Measurements from ENCODE around the gene ZNF493. TPM values are rescaled to one million over a fixed set of nuclear protein-coding genes. Genes with fewer than 3 reads are reported as not detected.

Gene ZNF493
- total RNA-seq, 1 donor from 2014 or later, result 52.6 TPM

DNA sequence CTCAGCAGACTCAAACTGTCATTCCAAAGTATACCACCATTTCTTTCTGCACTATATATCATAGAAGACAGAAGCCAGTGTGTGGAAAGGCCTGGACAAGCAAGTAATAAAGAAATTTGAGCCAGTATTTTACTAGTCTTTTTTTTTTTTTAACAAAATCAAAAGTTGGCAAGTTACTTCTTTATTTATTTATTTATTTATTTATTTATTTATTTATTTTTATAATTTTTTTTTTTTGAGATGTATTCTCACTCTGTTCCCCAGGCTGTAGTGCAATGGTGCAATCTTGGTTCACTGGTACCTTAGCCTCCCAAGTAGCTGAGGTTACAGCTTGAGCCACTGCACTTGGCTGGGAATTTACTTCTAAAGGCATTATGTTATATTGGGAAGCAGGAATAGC, 25.3 kb downstream of the ZNF493 start:
- Histone ChIP-seq H3K79me2 (ENCODE audit: low read depth) (no peaks in the 10 kb centered on the region), H3K9me3 (ENCODE audit: low read depth) (peaks cover 74% of the 10 kb centered on the region), H3K36me3 (peaks cover 31% of the 10 kb centered on the region), H3F3A (ENCODE audit: low read depth) (no peaks in the 10 kb centered on the region), H3K4me2 (no peak overlapping the region), H3K27me3 (no peaks in the 10 kb centered on the region), H2AFZ (replicated peaks) (no peak overlapping the region), H4K20me1 (ENCODE audit: low read depth) (no peaks in the 10 kb centered on the region), H3K9ac (no peak overlapping the region), H3K4me1 (no peaks in the 10 kb centered on the region), H3K27ac (no peak overlapping the region), H3K4me3 (no peak overlapping the region)
- Mint-ChIP-seq H3K27ac (no peak overlapping the region), H3K36me3 (peaks cover 30% of the 10 kb centered on the region), H3K27me3 (ENCODE audit: insufficient read depth, low read depth) (no peaks in the 10 kb centered on the region), H3K4me1 (no peaks in the 10 kb centered on the region), H3K9me3 (peaks cover 81% of the 10 kb centered on the region), H3K4me3 (no peak overlapping the region)
- no peak for DNase-seq (ENCODE audit: low spot score)
- TF ChIP-seq, protein P1, sequence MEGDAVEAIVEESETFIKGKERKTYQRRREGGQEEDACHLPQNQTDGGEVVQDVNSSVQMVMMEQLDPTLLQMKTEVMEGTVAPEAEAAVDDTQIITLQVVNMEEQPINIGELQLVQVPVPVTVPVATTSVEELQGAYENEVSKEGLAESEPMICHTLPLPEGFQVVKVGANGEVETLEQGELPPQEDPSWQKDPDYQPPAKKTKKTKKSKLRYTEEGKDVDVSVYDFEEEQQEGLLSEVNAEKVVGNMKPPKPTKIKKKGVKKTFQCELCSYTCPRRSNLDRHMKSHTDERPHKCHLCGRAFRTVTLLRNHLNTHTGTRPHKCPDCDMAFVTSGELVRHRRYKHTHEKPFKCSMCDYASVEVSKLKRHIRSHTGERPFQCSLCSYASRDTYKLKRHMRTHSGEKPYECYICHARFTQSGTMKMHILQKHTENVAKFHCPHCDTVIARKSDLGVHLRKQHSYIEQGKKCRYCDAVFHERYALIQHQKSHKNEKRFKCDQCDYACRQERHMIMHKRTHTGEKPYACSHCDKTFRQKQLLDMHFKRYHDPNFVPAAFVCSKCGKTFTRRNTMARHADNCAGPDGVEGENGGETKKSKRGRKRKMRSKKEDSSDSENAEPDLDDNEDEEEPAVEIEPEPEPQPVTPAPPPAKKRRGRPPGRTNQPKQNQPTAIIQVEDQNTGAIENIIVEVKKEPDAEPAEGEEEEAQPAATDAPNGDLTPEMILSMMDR (IDR thresholded peaks at IDR 0.05), result no peak
- no peak for TF ChIP-seq EZH2 (IDR thresholded peaks at IDR 0.05)
- TF ChIP-seq EZH2phosphoT487 (IDR thresholded peaks at IDR 0.05), result no peak

DNA sequence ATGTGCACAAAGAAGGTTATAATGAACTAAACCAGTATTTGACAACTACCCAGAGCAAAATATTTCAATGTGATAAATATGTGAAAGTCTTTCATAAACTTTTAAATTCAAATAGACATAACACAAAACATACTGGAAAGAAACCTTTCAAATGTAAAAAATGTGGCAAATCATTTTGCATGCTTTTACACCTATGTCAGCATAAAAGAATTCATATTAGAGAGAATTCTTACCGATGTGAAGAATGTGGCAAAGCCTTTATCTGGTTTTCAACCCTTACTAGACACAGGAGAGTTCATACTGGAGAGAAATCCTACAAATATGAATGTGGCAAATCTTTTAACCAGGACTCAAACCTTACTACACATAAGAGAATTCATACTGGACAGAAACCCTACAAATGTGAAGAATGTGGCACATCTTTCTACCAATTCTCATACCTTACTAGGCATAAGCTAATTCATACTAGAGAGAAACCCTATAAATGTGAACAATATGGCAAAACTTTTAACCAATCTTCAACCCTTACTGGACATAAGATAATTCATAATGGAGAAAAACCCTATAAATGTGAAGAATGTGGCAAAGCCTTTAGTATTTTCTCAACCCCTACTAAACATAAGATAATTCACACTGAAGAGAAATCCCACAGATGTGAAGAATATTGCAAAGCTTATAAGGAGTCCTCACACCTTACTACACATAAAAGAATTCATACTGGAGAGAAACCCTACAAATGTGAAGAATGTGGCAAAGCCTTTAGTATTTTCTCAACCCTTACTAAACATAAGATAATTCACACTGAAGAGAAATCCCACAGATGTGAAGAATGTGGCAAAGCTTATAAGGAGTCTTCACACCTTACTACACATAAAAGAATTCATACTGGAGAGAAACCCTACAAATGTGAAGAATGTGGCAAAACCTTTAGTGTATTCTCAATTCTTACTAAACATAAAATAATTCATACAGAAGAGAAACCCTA, 26.4 kb downstream of the ZNF493 start:
- Histone ChIP-seq H3K4me3 (no peak overlapping the region), H3K79me2 (ENCODE audit: low read depth) (no peaks in the 10 kb centered on the region), H3F3A (ENCODE audit: low read depth) (no peaks in the 10 kb centered on the region), H3K9me3 (ENCODE audit: low read depth) (peaks cover 76% of the 10 kb centered on the region), H3K4me1 (no peaks in the 10 kb centered on the region), H3K27me3 (no peaks in the 10 kb centered on the region), H3K27ac (no peak overlapping the region), H3K4me2 (no peak overlapping the region), H3K9ac (no peak overlapping the region), H4K20me1 (ENCODE audit: low read depth) (no peaks in the 10 kb centered on the region), H2AFZ (replicated peaks) (no peak overlapping the region), H3K36me3 (peaks cover 31% of the 10 kb centered on the region)
- Mint-ChIP-seq H3K36me3 (peaks cover 26% of the 10 kb centered on the region), H3K27ac (no peak overlapping the region), H3K4me3 (no peak overlapping the region), H3K4me1 (no peaks in the 10 kb centered on the region), H3K9me3 (peaks cover 72% of the 10 kb centered on the region), H3K27me3 (ENCODE audit: insufficient read depth, low read depth) (no peaks in the 10 kb centered on the region)
- TF ChIP-seq, protein P1 (IDR thresholded peaks at IDR 0.05), result no peak
- TF ChIP-seq EZH2 (IDR thresholded peaks at IDR 0.05) (no peak), EZH2phosphoT487 (IDR thresholded peaks at IDR 0.05) (no peak)
- no peak for DNase-seq (ENCODE audit: low spot score)

DNA sequence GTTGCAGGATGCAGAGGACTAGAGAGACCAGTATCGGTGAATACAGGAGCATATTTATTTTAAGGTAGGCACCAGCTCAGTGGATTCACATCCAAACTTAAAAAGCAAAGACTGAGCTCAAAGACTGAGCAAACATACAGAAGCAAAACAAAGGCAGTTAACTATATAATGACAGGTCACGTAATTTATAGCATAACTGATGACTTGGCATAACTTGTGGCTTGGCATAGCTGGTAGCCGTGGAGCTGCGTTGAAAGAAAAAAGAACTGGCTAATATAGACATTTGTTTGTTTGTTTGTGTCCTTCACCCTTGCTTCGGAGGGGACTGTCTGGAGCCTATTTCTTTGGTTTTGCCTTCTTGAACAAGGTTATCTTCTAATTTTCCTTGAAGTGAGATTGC, 33.7 kb downstream of the ZNF493 start:
- no peak for TF ChIP-seq EZH2phosphoT487 (IDR thresholded peaks at IDR 0.05)
- no peak for TF ChIP-seq EZH2 (IDR thresholded peaks at IDR 0.05)
- TF ChIP-seq, protein P1 (IDR thresholded peaks at IDR 0.05), result no peak
- Mint-ChIP-seq H3K4me3 (no peak overlapping the region), H3K4me1 (no peaks in the 10 kb centered on the region), H3K27me3 (ENCODE audit: insufficient read depth, low read depth) (no peaks in the 10 kb centered on the region), H3K27ac (no peak overlapping the region), H3K9me3 (peaks cover 49% of the 10 kb centered on the region), H3K36me3 (no peaks in the 10 kb centered on the region)
- Histone ChIP-seq H3K4me3 (no peak overlapping the region), H3K9me3 (ENCODE audit: low read depth) (peaks cover 26% of the 10 kb centered on the region), H3K27ac (no peak overlapping the region), H2AFZ (replicated peaks) (no peak overlapping the region), H3K9ac (no peak overlapping the region), H3K79me2 (ENCODE audit: low read depth) (no peaks in the 10 kb centered on the region), H4K20me1 (ENCODE audit: low read depth) (no peaks in the 10 kb centered on the region), H3K36me3 (no peaks in the 10 kb centered on the region), H3K4me2 (no peak overlapping the region), H3F3A (ENCODE audit: low read depth) (no peaks in the 10 kb centered on the region), H3K4me1 (no peaks in the 10 kb centered on the region), H3K27me3 (no peaks in the 10 kb centered on the region)
- DNase-seq (ENCODE audit: low spot score), result no peak

Data from neural progenitor cell (in vitro differentiated cells).